NCI-H128 (cell line): ENCODE measurements around the gene LRCH3.
"Not testable (repeated sequence)": the region's sequence is repeated elsewhere in the genome, so short reads cannot be mapped to it uniquely, and the experiment has no call there.

Experiments
- DNase-seq: peaks from one replicate; lab custom pipeline; 2025; ENCODE audit not compliant: unreplicated experiment; lab: John Stamatoyannopoulos, UW

LRCH3 gene

DNA sequence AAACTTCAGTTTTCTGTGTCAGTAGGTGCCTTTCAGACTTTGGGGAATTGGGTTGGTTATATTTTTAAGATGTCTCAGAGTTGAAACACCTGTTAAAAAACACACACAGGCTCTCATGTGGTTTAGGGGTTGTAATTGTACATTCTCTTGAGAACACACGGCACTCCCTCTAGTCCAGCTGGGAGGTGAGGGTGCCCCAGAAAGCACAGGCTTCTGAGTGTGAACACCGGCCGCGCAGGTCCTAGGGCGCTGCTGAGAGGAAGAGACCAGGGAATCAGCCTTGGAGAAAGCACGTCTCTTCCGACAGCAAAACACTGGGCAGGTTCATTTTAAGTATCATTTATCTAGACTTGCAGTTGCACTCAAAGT is 90.9 kb downstream of the LRCH3 start:
- DNase-seq: no peak

DNA sequence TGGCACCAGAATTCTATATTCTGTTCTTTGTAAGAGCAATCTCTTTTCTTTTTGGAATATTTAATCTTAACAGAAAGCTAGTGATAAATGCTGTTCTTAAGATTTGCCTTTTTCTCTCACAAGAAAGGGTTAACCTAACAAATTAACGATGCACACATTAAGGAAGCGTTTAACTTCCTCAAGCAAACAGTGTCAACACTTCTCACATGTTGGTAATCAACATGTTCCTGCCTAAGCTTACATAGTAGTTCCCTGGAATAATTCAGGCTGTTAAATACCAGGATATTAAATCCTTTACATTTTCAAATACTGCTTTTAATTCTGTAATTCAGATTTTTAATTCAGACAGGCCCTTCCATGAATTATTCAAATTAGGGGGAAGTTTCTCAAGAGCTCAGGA is 91.5 kb downstream of the LRCH3 start:
- DNase-seq: no peak

GRCh38 chr3:197883541-197883940 is 92.5 kb downstream of the LRCH3 start:
- DNase-seq: no peak

GRCh38 chr3:197884330-197884729 is 93.3 kb downstream of the LRCH3 start:
- DNase-seq: not testable (repeated sequence)

GRCh38 chr3:197886052-197886451 is 95.0 kb downstream of the LRCH3 start:
- DNase-seq: not testable (repeated sequence)

DNA sequence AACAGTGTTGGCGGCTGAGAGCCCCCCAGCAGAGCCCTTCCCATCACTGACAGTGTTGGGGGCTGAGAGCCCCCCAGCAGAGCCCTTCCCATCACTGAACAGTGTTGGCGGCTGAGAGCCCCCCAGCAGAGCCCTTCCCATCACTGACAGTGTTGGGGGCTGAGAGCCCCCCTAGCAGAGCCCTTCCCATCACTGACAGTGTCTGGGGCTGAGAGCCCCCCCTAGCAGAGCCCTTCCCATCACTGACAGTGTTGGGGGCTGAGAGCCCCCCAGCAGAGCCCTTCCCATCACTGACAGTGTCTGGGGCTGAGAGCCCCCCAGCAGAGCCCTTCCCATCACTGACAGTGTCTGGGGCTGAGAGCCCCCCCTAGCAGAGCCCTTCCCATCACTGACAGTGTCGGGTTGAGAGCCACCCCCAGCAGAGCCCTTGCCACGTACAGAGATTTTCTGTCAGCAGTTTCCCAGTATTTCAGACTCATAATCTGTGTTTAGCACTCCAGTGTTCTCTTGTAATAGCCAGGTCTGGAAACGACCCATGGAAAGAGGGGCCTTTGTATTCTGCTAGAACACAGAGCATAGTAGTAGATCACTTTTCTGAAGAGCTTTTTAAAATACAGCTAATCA is 96.5 kb downstream of the LRCH3 start:
- not testable (repeated sequence) for DNase-seq

- DNase-seq: no peak
Measured at GRCh38 chr3:197888511-197888910, 97.5 kb downstream of the LRCH3 start.

DNA sequence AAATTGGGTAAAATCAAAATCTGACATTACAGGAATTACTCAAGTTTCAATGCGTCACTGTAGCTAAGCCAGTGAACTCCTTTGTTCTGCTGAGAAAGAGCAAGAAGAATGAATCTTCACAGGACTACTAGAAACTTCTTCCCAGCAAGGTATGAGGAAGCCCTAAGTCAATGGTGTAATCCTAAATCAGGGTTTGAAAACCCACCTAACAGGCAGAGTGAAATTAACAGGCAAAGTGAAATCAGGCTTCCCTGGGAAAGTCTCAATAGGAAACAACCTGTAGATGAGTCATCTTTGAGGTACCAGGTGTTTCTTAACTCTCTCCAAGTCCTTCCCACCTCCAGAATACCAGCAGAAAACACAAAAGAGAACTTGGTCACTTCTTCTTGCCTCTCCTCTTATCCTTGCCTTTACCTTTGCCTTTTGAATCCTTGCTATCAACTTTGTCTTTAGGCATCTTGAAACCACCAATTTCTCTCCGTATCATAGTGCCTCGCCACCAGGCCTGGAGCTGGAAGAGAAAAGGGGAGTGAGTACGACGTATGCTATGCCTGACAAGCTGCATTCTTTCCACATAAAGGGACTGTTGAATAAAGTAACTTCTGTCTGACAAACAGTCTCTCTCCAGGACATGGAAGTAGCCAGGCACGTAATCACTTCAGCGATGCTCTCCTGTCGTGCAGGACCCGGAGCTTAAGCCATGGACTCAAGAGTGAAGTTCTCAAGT is 98.3 kb downstream of the LRCH3 start:
- no peak for DNase-seq

DNA sequence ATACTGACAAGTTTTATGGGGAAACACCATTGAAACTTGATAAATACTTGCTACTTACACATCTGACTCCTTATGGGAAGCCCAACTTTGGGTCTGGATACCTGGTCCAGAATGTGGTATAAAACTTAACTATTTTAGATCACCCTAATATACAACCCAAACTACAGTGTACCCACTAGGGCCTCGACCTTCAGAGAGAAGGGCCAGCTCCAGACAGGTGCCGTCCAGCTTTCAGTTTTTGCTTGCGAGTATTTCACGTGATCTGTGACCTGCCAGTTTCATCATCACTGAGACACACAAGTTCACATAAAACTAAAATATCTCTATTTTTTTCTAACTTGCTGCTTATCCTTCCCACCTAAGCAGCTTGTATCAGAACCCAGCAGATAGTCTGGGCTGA is 99.6 kb downstream of the LRCH3 start:
- no peak for DNase-seq

- no peak for DNase-seq
Measured at GRCh38 chr3:197892162-197892561, 101.1 kb downstream of the LRCH3 start.

- no peak for DNase-seq
Measured at GRCh38 chr3:197896421-197896820, 105.4 kb downstream of the LRCH3 start.

DNA sequence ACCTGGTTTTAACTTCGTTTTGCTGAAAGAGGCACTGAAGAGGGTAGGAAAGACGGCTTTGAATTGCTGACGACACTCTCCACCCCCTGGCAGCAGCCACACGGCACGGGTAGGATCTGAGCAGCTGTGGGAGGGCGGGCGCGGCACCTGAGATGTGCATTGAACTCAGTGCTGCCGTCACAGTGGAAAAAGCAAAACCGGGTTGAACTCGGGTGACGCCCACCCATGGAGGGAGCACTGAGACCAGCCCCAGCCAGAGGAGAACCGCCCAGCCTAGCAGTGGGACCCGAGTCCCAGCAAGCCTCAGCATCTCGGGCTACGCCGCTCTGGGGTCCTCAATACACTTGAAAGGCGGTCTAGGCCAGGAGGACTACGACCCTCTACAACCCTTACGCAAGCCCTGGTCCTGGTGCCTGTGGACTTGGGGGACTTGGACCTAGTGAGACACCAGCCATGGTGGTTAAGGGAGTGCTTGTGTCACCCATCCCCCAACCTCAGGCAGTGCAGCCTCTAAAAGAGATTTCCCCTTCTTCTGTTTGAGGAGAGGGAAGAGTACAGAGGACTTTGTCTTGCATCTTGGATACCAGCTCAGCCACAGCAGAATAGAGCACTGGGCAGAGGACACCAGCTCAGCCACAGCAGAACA is 108.9 kb downstream of the LRCH3 start:
- no peak for DNase-seq

- no peak for DNase-seq
Measured at GRCh38 chr3:197901626-197902025, 110.6 kb downstream of the LRCH3 start.

DNA sequence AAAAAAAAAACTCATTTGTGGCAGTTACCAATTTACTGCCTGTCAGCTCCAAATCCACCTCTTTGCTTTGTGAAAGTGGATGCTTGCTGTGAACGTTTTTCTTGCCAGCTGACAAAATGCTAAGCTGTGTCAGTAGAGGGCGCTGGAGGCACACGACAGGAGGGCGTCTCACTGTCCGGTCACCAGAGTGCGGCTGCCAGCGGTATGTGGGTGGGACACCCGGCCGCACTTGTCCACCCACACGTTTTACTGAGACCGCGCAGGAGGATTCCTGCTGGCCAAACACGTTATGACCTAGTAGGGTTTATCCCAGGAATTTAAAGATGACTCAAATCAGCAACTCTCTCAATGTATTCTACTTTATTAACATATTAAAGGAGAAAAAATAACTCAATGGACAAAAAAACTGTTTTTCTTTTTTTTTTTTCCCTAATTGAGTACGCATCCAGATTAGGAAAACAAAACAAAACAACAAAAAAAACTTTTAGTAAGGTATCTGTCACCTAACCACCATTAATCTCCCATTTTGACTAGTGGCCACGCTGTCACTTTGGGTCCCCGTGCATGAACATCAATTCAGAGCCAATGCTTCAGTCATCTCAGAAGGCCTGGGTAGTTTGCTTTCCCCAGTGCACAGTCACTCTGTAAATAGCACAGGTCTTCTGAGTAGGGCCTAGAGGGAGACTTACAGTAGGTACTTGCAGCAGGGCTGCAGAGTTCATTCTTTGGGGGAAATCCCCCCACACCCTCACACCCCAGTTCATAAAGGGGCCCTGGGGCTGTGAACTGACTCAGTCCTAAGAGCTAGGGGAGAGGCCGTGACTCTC is 115.2 kb downstream of the LRCH3 start:
- DNase-seq: peak; percentile 51

GRCh38 chr3:197906850-197907187 is 115.8 kb downstream of the LRCH3 start:
- DNase-seq: no peak

DNA sequence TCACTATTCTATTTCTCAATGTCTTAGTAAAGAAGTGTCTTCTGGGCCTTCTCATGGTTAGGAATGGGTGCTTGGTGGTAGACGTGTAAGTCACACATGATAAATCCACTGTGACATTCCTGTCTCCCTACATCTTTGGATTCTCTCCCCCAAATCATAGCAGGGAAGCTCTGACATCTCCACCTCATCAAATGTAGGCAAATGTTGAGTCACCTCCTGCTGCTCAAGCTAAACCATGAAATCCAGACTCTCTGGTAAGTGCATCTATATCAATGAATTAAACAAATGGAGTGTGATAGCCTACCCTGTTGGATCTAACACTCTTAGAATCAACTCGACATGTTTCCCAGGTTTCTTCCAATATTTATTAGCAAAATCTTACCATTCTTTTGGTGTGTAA is 116.1 kb downstream of the LRCH3 start:
- no peak for DNase-seq

DNA sequence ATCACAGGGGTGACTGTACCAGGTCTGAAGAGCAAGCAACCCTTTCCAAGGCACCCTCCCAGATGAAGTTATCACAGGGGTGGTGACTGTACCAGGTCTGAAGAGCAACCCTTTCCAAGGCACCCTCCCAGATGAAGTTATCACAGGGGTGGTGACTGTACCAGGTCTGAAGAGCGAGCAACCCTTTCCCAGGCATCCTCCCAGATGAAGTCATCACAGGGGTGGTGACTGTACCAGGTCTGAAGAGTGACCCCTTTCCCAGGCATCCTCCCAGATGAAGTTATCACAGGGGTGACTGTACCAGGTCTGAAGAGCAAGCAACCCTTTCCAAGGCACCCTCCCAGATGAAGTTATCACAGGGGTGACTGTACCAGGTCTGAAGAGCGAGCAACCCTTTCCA is 117.5 kb downstream of the LRCH3 start:
- DNase-seq: not testable (repeated sequence)

DNA sequence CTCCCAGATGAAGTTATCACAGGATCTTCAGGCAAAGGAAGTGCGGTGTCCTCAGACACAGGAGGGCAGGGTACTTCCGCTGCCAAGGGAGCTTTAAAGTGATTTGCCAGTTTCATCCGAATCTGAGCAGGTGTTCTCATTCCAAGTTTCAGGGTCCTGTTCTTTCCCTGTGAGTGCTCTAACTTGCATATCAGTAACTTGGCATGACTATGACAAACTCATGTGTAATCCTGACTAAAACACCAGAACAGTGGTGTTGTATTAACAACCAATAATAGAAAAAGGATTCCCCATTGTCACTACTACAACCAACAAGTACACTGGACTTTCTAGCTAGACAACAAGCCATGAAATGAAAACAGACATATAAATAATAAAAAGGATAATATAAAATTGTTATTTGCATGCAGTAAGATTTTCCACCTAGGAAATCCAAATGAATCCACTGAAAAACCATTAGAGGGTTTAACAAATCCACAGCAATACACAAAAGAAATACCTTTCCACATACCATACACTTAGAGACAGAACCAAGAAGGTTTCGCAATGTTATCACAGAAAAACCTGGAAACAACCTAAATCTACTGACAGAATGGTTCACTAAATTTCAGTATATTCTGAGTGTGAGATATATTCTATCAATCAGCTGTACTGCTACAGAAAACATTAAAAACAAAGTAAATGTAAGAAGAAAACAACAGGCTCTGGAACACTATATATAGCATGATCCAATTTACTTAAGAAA is 118.1 kb downstream of the LRCH3 start:
- DNase-seq: no peak

DNA sequence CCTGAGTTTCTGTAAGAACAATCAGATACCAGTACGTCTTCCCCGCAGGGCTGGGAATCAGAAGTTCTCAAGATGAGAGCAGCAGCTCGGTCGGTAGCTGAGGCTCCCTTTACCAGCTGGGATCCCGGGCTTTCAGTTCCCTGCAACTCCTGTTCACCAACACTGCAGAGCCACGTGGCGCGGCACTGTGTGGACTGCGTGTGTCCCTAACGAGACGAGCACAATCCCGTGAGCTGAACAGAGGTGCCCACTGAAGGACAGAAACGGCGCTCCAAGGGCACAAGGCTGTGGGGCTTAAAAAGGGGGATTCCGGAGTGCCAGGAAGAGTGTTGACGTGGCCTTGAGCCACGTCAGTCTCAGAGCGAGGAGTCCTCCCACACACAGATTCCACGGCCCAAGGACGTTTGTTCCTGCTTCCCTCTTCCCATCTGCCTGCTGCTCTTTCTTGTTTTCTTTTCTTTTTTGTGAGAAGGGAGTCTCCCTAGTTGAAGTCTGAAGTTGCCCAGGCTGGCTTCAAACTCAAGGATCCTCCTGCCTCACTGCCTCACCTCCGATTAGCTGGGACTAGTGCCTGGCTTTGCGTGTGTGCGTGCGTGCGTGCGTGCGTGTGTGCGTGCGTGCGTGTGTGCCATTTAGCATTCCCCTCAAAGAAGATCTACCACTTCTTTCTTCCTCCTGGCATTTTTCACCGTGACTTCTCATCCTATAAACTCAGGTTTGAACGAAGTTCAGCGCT is 121.9 kb downstream of the LRCH3 start:
- no peak for DNase-seq

DNA sequence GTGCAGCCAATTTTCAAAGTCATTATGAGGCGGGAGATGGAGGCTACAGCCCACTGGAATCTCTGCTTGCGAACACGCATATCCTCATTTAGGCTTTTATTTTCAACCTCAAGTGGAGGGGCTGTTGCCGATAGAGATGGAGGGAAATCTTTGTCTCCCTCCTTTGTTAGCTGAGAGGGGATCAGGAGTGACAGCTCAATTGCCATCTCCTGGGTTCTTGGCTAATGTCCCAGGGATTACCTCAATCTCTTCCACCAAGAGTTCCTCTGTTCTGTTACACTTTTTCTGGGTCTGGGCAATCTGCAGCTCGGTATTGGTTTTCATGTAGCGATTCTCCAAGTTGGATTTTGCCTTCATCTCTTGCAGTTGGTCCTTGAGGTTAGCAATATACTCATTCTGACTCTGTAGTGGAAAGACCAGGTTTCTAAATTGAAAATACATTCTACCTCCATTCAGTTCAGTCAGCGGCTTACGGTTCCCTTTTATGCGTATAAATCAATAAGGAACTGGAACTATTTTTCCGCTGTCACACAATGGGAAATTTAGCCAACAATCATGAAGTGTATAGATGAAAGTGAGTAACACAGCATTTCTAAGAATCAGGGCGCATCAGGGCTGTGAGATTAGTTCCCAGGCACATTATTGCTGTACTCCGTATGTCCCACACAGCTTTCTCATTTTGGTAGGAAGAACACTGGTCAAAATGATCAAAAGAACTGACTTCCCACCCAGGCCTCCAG is 122.8 kb downstream of the LRCH3 start:
- no peak for DNase-seq
